ENCODE data around the gene NSUN4. TPM values are rescaled to one million over a fixed set of nuclear protein-coding genes. Genes with fewer than 3 reads are reported as not detected.
A peak's percentile ranks its signal among the peaks of the same experiment; 100 is the strongest.
"Not testable (repeated sequence)": the region's sequence is repeated elsewhere in the genome, so short reads cannot be mapped to it uniquely, and the experiment has no call there.

NSUN4 gene
- total RNA-seq, 1 donor from 2014 or later = 11.3 TPM

GRCh38 chr1:46364612-46365011 is 24.0 kb downstream of the NSUN4 start:
- no peak for DNase-seq (ENCODE audit: low read depth)

- not testable (repeated sequence) for DNase-seq (ENCODE audit: low read depth)
Observed at GRCh38 chr1:46365796-46366195, 25.2 kb downstream of the NSUN4 start.

GRCh38 chr1:46367072-46367471 is 26.5 kb downstream of the NSUN4 start:
- DNase-seq (ENCODE audit: low read depth) = no peak

GRCh38 chr1:46367701-46368100 is 27.1 kb downstream of the NSUN4 start:
- DNase-seq (ENCODE audit: low read depth) = not testable (repeated sequence)

GRCh38 chr1:46368791-46369190 is 28.2 kb downstream of the NSUN4 start:
- DNase-seq (ENCODE audit: low read depth) = no peak

GRCh38 chr1:46369542-46370213 is 29.1 kb downstream of the NSUN4 start:
- DNase-seq (ENCODE audit: low read depth) = no peak

- DNase-seq (ENCODE audit: low read depth) = no peak
Observed at GRCh38 chr1:46370214-46370633, 29.6 kb downstream of the NSUN4 start.

GRCh38 chr1:46372431-46372830 is 31.8 kb downstream of the NSUN4 start:
- DNase-seq (ENCODE audit: low read depth) = no peak

GRCh38 chr1:46379996-46380395 is 39.4 kb downstream of the NSUN4 start:
- DNase-seq (ENCODE audit: low read depth) = no peak

GRCh38 chr1:46380508-46380907 is 39.9 kb downstream of the NSUN4 start:
- no peak for DNase-seq (ENCODE audit: low read depth)

- no peak for DNase-seq (ENCODE audit: low read depth)
Observed at GRCh38 chr1:46393510-46393909, 52.9 kb downstream of the NSUN4 start.

GRCh38 chr1:46394108-46394871 is 53.7 kb downstream of the NSUN4 start, which contains the start of gene FAAH:
TSS of gene FAAH (plus strand) at chr1:46394317. CDS start at chr1:46394349, 32 bp downstream.
- DNase-seq (ENCODE audit: low read depth) = no peak

- DNase-seq (ENCODE audit: low read depth) = no peak
Observed at GRCh38 chr1:46394872-46395465, 54.4 kb downstream of the NSUN4 start.

GRCh38 chr1:46396441-46397398 is 56.1 kb downstream of the NSUN4 start:
- no peak for DNase-seq (ENCODE audit: low read depth)

GRCh38 chr1:46399307-46399706 is 58.7 kb downstream of the NSUN4 start:
- peak; percentile 68 for DNase-seq (ENCODE audit: low read depth)

- no peak for DNase-seq (ENCODE audit: low read depth)
Observed at GRCh38 chr1:46400421-46400820, 59.8 kb downstream of the NSUN4 start.

- DNase-seq (ENCODE audit: low read depth) = no peak
Observed at GRCh38 chr1:46401154-46401913, 60.7 kb downstream of the NSUN4 start.

- DNase-seq (ENCODE audit: low read depth) = peak; percentile 71
Observed at GRCh38 chr1:46401964-46402626, 61.5 kb downstream of the NSUN4 start.

- DNase-seq (ENCODE audit: low read depth) = no peak
Observed at GRCh38 chr1:46403916-46404315, 63.3 kb downstream of the NSUN4 start.

Measured in myocyte (in vitro differentiated cells).